ENCODE measurements around the gene AOPEP. TPM values are rescaled to one million over a fixed set of nuclear protein-coding genes. Genes with fewer than 3 reads are reported as not detected.

The AOPEP gene
- total and polyA plus RNA-seq, 2 donors (not counting 3 experiments of a cell fraction or from before 2014, with no cell fraction given), result 20.2 to 41.6 TPM

GRCh38 chr9:95100071-95100627 is 373.6 kb downstream of the AOPEP start:
- Histone ChIP-seq H2AFZ (ENCODE audit: low read depth, low read length) (no peak overlapping the region), H3K27me3 (ENCODE audit: control insufficient read depth in 2 of 2, insufficient read depth in 2 of 2, low read length in 2 of 2) (no peaks in the 10 kb centered on the region), H3K9me3 (replicated peaks; ENCODE audit: control insufficient read depth, insufficient read depth, low read length) (no peaks in the 10 kb centered on the region), H3K9ac (replicated peaks; ENCODE audit: extremely low read depth, insufficient read depth, low read length) (no peak overlapping the region), H3K4me2 (ENCODE audit: insufficient read depth, low read length) (no peak overlapping the region), H3K4me3 (replicated peaks in 1 of 3; ENCODE audit: insufficient read depth in 1 of 3, low read depth in 1 of 3, low read length in 3 of 3) (no peak overlapping the region), H3K4me1 (ENCODE audit: control insufficient read depth, extremely low read depth, insufficient read depth, low read length) (peaks cover 1% of the 10 kb centered on the region), H3K79me2 (ENCODE audit: control insufficient read depth, insufficient read depth, low read length) (no peaks in the 10 kb centered on the region), H4K20me1 (replicated peaks; ENCODE audit: control insufficient read depth, extremely low read depth, insufficient read depth, low read length) (no peaks in the 10 kb centered on the region), H3K36me3 (ENCODE audit: control insufficient read depth in 2 of 2, extremely low read depth in 1 of 2, insufficient read depth in 2 of 2, low read length in 2 of 2) (peaks cover 2 to 3% of the 10 kb centered on the region in 2 experiments), H3K9me1 (replicated peaks; ENCODE audit: control insufficient read depth, extremely low read depth, insufficient read depth, low read length) (no peaks in the 10 kb centered on the region), H3K27ac (ENCODE audit: insufficient read depth, low read depth, low read length) (no peak overlapping the region)
- intact Hi-C loops (cut with micrococcal nuclease) (no loop called here), dilution Hi-C loops (cut with MboI; ENCODE audit: extremely low pct_ligation_motif_present, low sequenced_read_pairs) (no loop called here)
- CTCF ChIA-PET, result no interaction called here
- TF ChIP-seq FOS (IDR thresholded peaks at IDR 0.05; ENCODE audit: borderline replicate concordance, insufficient read depth, low read length) (no peak), POLR2AphosphoS5 (IDR thresholded peaks at IDR 0.05; ENCODE audit: insufficient read depth, low read depth, low read length) (no peak), JUN (IDR thresholded peaks at IDR 0.05; ENCODE audit: borderline replicate concordance, insufficient read depth, insufficient read length, low read depth) (no peak), GATA2 (IDR thresholded peaks at IDR 0.05; ENCODE audit: insufficient read depth, insufficient read length, low read depth, low read length) (no peak), POLR2A (IDR thresholded peaks at IDR 0.05; ENCODE audit: low read depth, low read length) (no peak), CTCF (IDR thresholded peaks at IDR 0.05; ENCODE audit: extremely low read depth in 1 of 2, insufficient read depth in 1 of 2, low read depth in 1 of 2, low read length in 2 of 2) (no peak), EZH2 (IDR thresholded peaks at IDR 0.05; ENCODE audit: borderline replicate concordance, low read depth, low read length, severe bottlenecking) (no peak), MAX (IDR thresholded peaks at IDR 0.05; ENCODE audit: insufficient read depth, insufficient read length) (no peak), MYC (IDR thresholded peaks at IDR 0.05; ENCODE audit: low read depth, low read length) (no peak)
- POLR2A ChIA-PET, result no interaction called here
- DNase-seq (ENCODE audit: low read depth, low spot score) (no peak), FAIRE-seq (no peak)
- BruUV-seq (replicated peaks), result no TSS peak

Data from endothelial cell of umbilical vein (primary cell).